GM12878 (cell line): ENCODE results near the gene ANKS1A. TPM values are rescaled to one million over a fixed set of nuclear protein-coding genes. Genes with fewer than 3 reads are reported as not detected.

Experiments used
- ATAC-seq: fragments of 200-7000 bp; cut with Tn5 transposase; 3 replicates; pipeline ENCODE4 v1.9.1; 2020; ENCODE audit warnings: mild to moderate bottlenecking, moderate library complexity
- BruUV-seq: library from RNA; stranded (reverse); fragments of 400-500 nt; replicated peaks from 2 replicates; lab custom pipeline; 2021; lab: Mats Ljungman, UMichigan
- CTCF ChIA-PET: fragments of 300-600 bp; sonication (Branson Sonifier 250); formaldehyde crosslinking; extraction: SDS; loops from one replicate; lab custom pipeline; 2021; ENCODE audit warnings: inconsistent platforms; lab: Yijun Ruan, JAX
- POLR2A ChIA-PET: fragments of 350-600 bp; formaldehyde crosslinking; extraction: SDS; loops from one replicate; lab custom pipeline; 2021; ENCODE audit warnings: inconsistent platforms; lab: Charles Lee
- RAD21 ChIA-PET: fragments of 300-600 bp; sonication (Branson Sonifier 250); formaldehyde crosslinking; loops from one replicate; lab custom pipeline; 2023; ENCODE audit warnings: antibody characterized with exemption; ENCODE audit not compliant: unreplicated experiment; lab: Charles Lee
- SMC1A ChIA-PET: fragments of 300-600 bp; sonication (Branson Sonifier 250); formaldehyde crosslinking; loops from one replicate; lab custom pipeline; 2023; ENCODE audit not compliant: unreplicated experiment, uncharacterized antibody; lab: Charles Lee
- DNase-seq: peaks from one replicate; pipeline ENCODE4 v3.0.0-alpha.2; 2011; ENCODE audit warnings: low read depth, low spot score
- FAIRE-seq: peaks from 3 replicates; lab custom pipeline; 2011; peaks lifted over from hg19 to GRCh38; lab: Jason Lieb, UNC
- H2AFZ ChIP-seq: 2 replicates; pipeline ENCODE4 v1.6.0; 2011; ENCODE audit warnings: low read depth, low read length, control low read depth; ENCODE audit not compliant: control insufficient read depth
- H3K27ac ChIP-seq: 2 replicates; pipeline ENCODE4 v1.5.1; 2011; ENCODE audit warnings: control low read depth; ENCODE audit not compliant: control insufficient read depth, insufficient read depth
- H3K27me3 ChIP-seq, 2 experiments: replicated peaks in 1 of 2; 2 replicates each; pipeline versions ENCODE4 v1.6.0 to v1.6.1; 2011; ENCODE audit warnings: low read length in 1 of 2; ENCODE audit not compliant: control insufficient read depth in 2 of 2, insufficient read depth in 2 of 2
- H3K36me3 ChIP-seq, 2 experiments: 2 replicates each; pipeline ENCODE4 v1.5.1; 2011; ENCODE audit warnings: low read length in 1 of 2; ENCODE audit not compliant: control insufficient read depth in 2 of 2, insufficient read depth in 2 of 2
- H3K4me1 ChIP-seq: 2 replicates; pipeline ENCODE4 v1.6.1; 2011; ENCODE audit warnings: mild to moderate bottlenecking, low read length, moderate library complexity, mixed read lengths; ENCODE audit not compliant: control insufficient read depth, insufficient read depth
- H3K4me2 ChIP-seq: 2 replicates; pipeline ENCODE4 v1.6.0; 2011; ENCODE audit warnings: control low read depth; ENCODE audit not compliant: control insufficient read depth, insufficient read depth
- H3K4me3 ChIP-seq: fragments of 200-600 bp; sonication (generic); 2 replicates; pipeline ENCODE4 v1.5.1; 2016
- H3K79me2 ChIP-seq: 2 replicates; pipeline ENCODE4 v1.6.0; 2011; ENCODE audit warnings: low read length; ENCODE audit not compliant: control insufficient read depth, insufficient read depth
- H3K9ac ChIP-seq: 2 replicates; pipeline ENCODE4 v1.8.0; 2011; ENCODE audit warnings: low read length, control low read depth, mixed read lengths; ENCODE audit not compliant: control insufficient read depth, insufficient read depth
- H3K9me3 ChIP-seq: replicated peaks from 3 replicates; pipeline ENCODE4 v1.5.1; 2011; ENCODE audit warnings: mild to moderate bottlenecking, low read length; ENCODE audit not compliant: control insufficient read depth, insufficient read depth
- H4K20me1 ChIP-seq: 2 replicates; pipeline ENCODE4 v1.6.0; 2011; ENCODE audit not compliant: control insufficient read depth, insufficient read depth
- BCL11A ChIP-seq: IDR thresholded peaks from 2 replicates; pipeline ENCODE4 v1.6.1; 2011; ENCODE audit warnings: low read depth, low read length
- BHLHE40 ChIP-seq, 2 experiments: fragments of 450-650 bp in 1 of 2; IDR thresholded peaks; 2 replicates each; pipeline ENCODE4 v1.6.1; 2011 to 2017; ENCODE audit warnings: low read depth in 2 of 2, borderline replicate concordance in 1 of 2, improper control_type of control experiment in 1 of 2, low read length in 1 of 2, mild to moderate bottlenecking in 1 of 2
- EGR1 ChIP-seq, 2 experiments: IDR thresholded peaks; 1 replicate in 1 of 2; 2 replicates in 1 of 2; pipeline ENCODE4 v1.6.1; 2011 to 2012; ENCODE audit warnings: low read depth in 2 of 2, low read length in 2 of 2, borderline replicate concordance in 1 of 2, mild to moderate bottlenecking in 1 of 2, moderate library complexity in 1 of 2
- EP300 ChIP-seq, 2 experiments: fragments of 150-350 bp in 1 of 2; IDR thresholded peaks; 2 replicates each; pipeline ENCODE4 v1.6.1; 2011 to 2012; ENCODE audit warnings: low read depth in 2 of 2, low read length in 2 of 2, borderline replicate concordance in 1 of 2, improper control_type of control experiment in 1 of 2, inconsistent platforms in 1 of 2; ENCODE audit not compliant: control insufficient read depth in 1 of 2
- IKZF1 ChIP-seq: fragments of 450-650 bp; conservative IDR thresholded peaks from 2 replicates; pipeline ENCODE4 v1.6.1; 2017; ENCODE audit warnings: antibody characterized with exemption, mild to moderate bottlenecking
- JUNB ChIP-seq: IDR thresholded peaks from 2 replicates; pipeline ENCODE4 v1.6.1; 2016; ENCODE audit warnings: antibody characterized with exemption, mild to moderate bottlenecking
- JUND ChIP-seq: IDR thresholded peaks from 2 replicates; pipeline ENCODE4 v1.6.1; 2012; ENCODE audit warnings: low read depth, mild to moderate bottlenecking, low read length, improper control_type of control experiment, moderate library complexity
- KDM1A ChIP-seq: fragments of 200-600 bp; sonication (generic); IDR thresholded peaks from 2 replicates; pipeline ENCODE4 v1.6.1; 2016; ENCODE audit warnings: borderline replicate concordance
- MYC ChIP-seq: IDR thresholded peaks from 2 replicates; pipeline ENCODE4 v1.6.1; 2011; ENCODE audit warnings: mild to moderate bottlenecking, low read length, moderate library complexity, inconsistent platforms; ENCODE audit not compliant: insufficient read depth, insufficient replicate concordance, insufficient read length, severe bottlenecking
- RBBP5 ChIP-seq: fragments of 200-600 bp; sonication (generic); conservative IDR thresholded peaks from 2 replicates; pipeline ENCODE4 v1.6.1; 2016
- WRNIP1 ChIP-seq: IDR thresholded peaks from 2 replicates; pipeline ENCODE4 v1.6.1; 2011; ENCODE audit warnings: low read depth, low read length, improper control_type of control experiment, borderline replicate concordance
- WGBS: methylation state at CpG from one replicate; pipeline ENCODE4 v1.1.6; 2016; ENCODE audit warnings: low lambda C conversion rate; ENCODE audit not compliant: insufficient replicate concordance, insufficient coverage; ENCODE audit errors: missing lambda C conversion rate; 5-methylcytosine and 5-hydroxymethylcytosine counted together
- in situ Hi-C: fragments of 300-500 bp; cut with MboI; formaldehyde crosslinking; loops from 9 replicates; pipeline ENCODE4 v1.14.3; 2018; ENCODE audit warnings: mixed read lengths
- intact Hi-C: fragments of 100-400 bp; cut with micrococcal nuclease; formaldehyde crosslinking; loops from one replicate; pipeline ENCODE4 v1.14.2; 2022; ENCODE audit not compliant: unreplicated experiment
- polyA plus RNA-seq, 11 experiments: library from polyadenylated mRNA; depleted of rRNA in 4 of 11; unstranded in 6 of 11; stranded (reverse) in 5 of 11; fragments of >200 nt; fragmentation: Nextera tagmentation in 4 of 11; fragmentation: Illumina TruSeq in 1 of 11; extraction: Ambion mirVana in 4 of 11; extraction: Trizol in 1 of 11; gene quantifications; 1 replicate in 1 of 11; 2 replicates in 10 of 11; pipeline versions ENCODE4 v1.2.1 to v1.2.3, GENCODE V29; 2011 to 2016; ENCODE audit warnings: inconsistent platforms in 2 of 11, missing spikeins in 2 of 11, low read depth in 1 of 11
- total RNA-seq, 4 experiments: library from RNA; depleted of rRNA in 3 of 4; stranded (reverse); fragments of >200 nt in 3 of 4; fragmentation: Illumina TruSeq in 1 of 4; extraction: Trizol in 1 of 4; gene quantifications; 2 replicates each; pipeline versions ENCODE4 v1.2.1 to v1.2.3, GENCODE V29; 2013 to 2021
- TF ChIP-seq, protein P1 (sequence below): fragments of 450-650 bp; IDR thresholded peaks from 2 replicates; pipeline ENCODE4 v1.6.1; 2017; ENCODE audit warnings: mild to moderate bottlenecking, moderate library complexity

The ANKS1A gene
- total and polyA plus RNA-seq, 10 of the 15 experiments (the other 5 are each of a cell fraction or from before 2014, with no cell fraction given), result 0.60 to 7.0 (median 3.0) TPM

DNA sequence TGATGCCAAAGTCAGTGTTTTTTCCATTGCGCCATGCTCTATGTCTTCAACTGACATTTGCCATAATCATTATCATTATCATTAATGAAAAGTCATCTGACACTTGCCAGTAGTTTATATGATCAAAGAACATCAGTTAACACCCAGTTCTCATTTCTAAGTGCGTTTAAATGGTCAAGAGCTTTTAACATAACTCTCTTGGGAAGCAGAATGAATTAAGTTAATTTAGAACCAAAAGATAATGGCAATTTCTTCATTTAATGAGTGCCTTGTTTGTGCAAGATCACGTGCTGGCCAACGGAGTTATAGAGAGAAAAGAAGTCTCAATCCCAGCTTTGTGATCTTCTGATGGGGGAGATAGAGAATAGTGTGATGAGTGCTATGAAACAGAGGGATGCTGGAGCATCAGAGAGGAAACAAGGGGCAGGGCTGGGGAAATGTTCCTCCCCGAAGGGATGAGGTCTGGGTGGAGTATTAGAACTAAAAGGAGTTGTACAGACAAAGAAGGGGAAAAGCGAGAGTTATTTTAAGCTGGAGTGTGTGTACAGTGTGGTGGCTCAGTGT lies 20.3 kb downstream of the ANKS1A start:
- Histone ChIP-seq H3K27me3 (no peaks in the 10 kb centered on the region), H4K20me1 (0 out of 2 replicates have a peak, but pooled peaks cover 7% of the 10 kb centered on the region), H3K79me2 (no peaks in the 10 kb centered on the region), H3K27ac (no peak overlapping the region), H3K4me1 (peaks cover 12% of the 10 kb centered on the region), H3K4me2 (no peak overlapping the region), H3K9me3 (no peaks in the 10 kb centered on the region), H3K4me3 (no peak overlapping the region), H3K36me3 (no peaks in the 10 kb centered on the region), H2AFZ (no peak overlapping the region), H3K9ac (no peak overlapping the region)
- DNase-seq (no peak), ATAC-seq (no peak), FAIRE-seq (no peak)
- no TSS peak for BruUV-seq
- no peak for TF ChIP-seq MYC
- no peak for TF ChIP-seq RBBP5
- no peak for TF ChIP-seq IKZF1
- TF ChIP-seq EGR1 (IDR thresholded peaks at IDR 0.05; ENCODE audit: borderline replicate concordance in 1 of 2, low read depth in 2 of 2, low read length in 2 of 2), result no peak
- no peak for TF ChIP-seq EP300 (IDR thresholded peaks at IDR 0.05; ENCODE audit: borderline replicate concordance in 1 of 2, control insufficient read depth in 1 of 2, low read depth in 2 of 2, low read length in 2 of 2)
- TF ChIP-seq KDM1A, result no peak
- SMC1A ChIA-PET, result no interaction called here
- POLR2A ChIA-PET, result no interaction called here
- CTCF ChIA-PET, result interaction anchor here (0.6 kb wide), 1 partner anchor 231 kb away, joined by 3 read pairs; no protein-coding TSS in a partner anchor
- RAD21 ChIA-PET, result no interaction called here
- intact Hi-C loops (no loop called here), in situ Hi-C loops (no loop called here)
- WGBS, result 75% methylated on average over 6 of the region's 6 CpGs

DNA sequence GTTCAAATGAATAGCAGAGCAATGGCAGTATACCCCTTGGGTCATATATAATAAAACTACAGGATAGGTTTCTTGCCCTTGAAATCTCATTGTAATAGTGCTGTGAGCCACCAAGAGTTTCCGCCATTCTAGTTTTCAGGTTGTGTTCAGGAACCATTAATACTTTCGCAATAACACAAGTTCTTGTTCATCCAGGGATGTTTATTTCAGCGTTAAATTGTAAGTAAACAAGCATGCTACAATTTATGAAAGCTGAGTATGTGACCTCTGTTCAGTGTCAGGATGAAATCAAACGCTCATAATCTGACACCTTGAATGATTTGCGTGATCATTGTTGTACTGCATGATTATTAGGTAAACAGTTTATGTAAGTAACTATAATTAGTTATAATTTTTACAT lies 22.8 kb downstream of the ANKS1A start:
- CTCF ChIA-PET, result no interaction called here
- H3K27me3 ChIP-seq, result no peaks in the 10 kb centered on the region
- no peak overlapping the region for H3K9ac ChIP-seq
- in situ Hi-C loops (no loop called here), intact Hi-C loops (no loop called here)
- no peak overlapping the region for H3K4me3 ChIP-seq
- POLR2A ChIA-PET, result no interaction called here
- 0 out of 2 replicates have a peak, but pooled peaks cover 7% of the 10 kb centered on the region for H4K20me1 ChIP-seq
- H3K79me2 ChIP-seq, result no peaks in the 10 kb centered on the region
- no peaks in the 10 kb centered on the region for H3K9me3 ChIP-seq
- H3K4me2 ChIP-seq, result no peak overlapping the region
- no TSS peak for BruUV-seq
- WGBS, result 80% methylated on average over 5 of the region's 5 CpGs
- H3K27ac ChIP-seq, result no peak overlapping the region
- DNase-seq (no peak), FAIRE-seq (no peak), ATAC-seq (no peak)
- H3K4me1 ChIP-seq, result peaks cover 12% of the 10 kb centered on the region
- SMC1A ChIA-PET, result no interaction called here
- RAD21 ChIA-PET, result interaction anchor here (0.6 kb wide), 1 partner anchor 17 kb away, joined by 5 read pairs; no protein-coding TSS in a partner anchor
- H2AFZ ChIP-seq, result no peak overlapping the region
- no peaks in the 10 kb centered on the region for H3K36me3 ChIP-seq
- no peak for TF ChIP-seq BHLHE40 (IDR thresholded peaks at IDR 0.05; ENCODE audit: borderline replicate concordance in 1 of 2, low read depth in 2 of 2, low read length in 1 of 2)
- no peak for TF ChIP-seq JUNB
- no peak for TF ChIP-seq WRNIP1
- no peak for TF ChIP-seq JUND
- TF ChIP-seq BCL11A, result no peak
- TF ChIP-seq, protein P1, sequence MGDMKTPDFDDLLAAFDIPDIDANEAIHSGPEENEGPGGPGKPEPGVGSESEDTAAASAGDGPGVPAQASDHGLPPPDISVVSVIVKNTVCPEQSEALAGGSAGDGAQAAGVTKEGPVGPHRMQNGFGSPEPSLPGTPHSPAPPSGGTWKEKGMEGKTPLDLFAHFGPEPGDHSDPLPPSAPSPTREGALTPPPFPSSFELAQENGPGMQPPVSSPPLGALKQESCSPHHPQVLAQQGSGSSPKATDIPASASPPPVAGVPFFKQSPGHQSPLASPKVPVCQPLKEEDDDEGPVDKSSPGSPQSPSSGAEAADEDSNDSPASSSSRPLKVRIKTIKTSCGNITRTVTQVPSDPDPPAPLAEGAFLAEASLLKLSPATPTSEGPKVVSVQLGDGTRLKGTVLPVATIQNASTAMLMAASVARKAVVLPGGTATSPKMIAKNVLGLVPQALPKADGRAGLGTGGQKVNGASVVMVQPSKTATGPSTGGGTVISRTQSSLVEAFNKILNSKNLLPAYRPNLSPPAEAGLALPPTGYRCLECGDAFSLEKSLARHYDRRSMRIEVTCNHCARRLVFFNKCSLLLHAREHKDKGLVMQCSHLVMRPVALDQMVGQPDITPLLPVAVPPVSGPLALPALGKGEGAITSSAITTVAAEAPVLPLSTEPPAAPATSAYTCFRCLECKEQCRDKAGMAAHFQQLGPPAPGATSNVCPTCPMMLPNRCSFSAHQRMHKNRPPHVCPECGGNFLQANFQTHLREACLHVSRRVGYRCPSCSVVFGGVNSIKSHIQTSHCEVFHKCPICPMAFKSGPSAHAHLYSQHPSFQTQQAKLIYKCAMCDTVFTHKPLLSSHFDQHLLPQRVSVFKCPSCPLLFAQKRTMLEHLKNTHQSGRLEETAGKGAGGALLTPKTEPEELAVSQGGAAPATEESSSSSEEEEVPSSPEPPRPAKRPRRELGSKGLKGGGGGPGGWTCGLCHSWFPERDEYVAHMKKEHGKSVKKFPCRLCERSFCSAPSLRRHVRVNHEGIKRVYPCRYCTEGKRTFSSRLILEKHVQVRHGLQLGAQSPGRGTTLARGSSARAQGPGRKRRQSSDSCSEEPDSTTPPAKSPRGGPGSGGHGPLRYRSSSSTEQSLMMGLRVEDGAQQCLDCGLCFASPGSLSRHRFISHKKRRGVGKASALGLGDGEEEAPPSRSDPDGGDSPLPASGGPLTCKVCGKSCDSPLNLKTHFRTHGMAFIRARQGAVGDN, result no peak
